IMR-90 (cell line): ENCODE results near the gene CLDN10.

Source experiments
- BHLHE40 ChIP-seq: fragments of 150-350 bp; IDR thresholded peaks from 2 replicates; pipeline ENCODE4 v1.6.1; 2016; ENCODE audit warnings: mild to moderate bottlenecking, low read depth, low read length
- CEBPB ChIP-seq: IDR thresholded peaks from 2 replicates; pipeline ENCODE4 v1.6.1; 2012; ENCODE audit warnings: low read depth, low read length, improper control_type of control experiment
- CHD1 ChIP-seq: IDR thresholded peaks from 2 replicates; pipeline ENCODE4 v1.6.1; 2012; ENCODE audit warnings: low read depth, low read length, improper control_type of control experiment
- CTCF ChIP-seq: conservative IDR thresholded peaks from 2 replicates; pipeline ENCODE4 v1.5.1; 2012; ENCODE audit warnings: mild to moderate bottlenecking, low read depth, low read length, improper control_type of control experiment
- FOS ChIP-seq: fragments of 150-350 bp; IDR thresholded peaks from 2 replicates; pipeline ENCODE4 v1.6.1; 2016; ENCODE audit warnings: low read depth, low read length
- MAFK ChIP-seq: IDR thresholded peaks from 2 replicates; pipeline ENCODE4 v1.6.1; 2012; ENCODE audit warnings: low read depth, low read length, improper control_type of control experiment
- MAZ ChIP-seq: IDR thresholded peaks from 2 replicates; pipeline ENCODE4 v1.6.1; 2012; ENCODE audit warnings: low read depth, mild to moderate bottlenecking, low read length, improper control_type of control experiment, moderate library complexity, borderline replicate concordance
- NFE2L2 ChIP-seq: fragments of 150-350 bp; IDR thresholded peaks from 2 replicates; pipeline ENCODE4 v1.6.1; 2016; ENCODE audit warnings: low read depth, mild to moderate bottlenecking, low read length
- POLR2A ChIP-seq: IDR thresholded peaks from 2 replicates; pipeline ENCODE4 v1.6.1; 2012; ENCODE audit warnings: mild to moderate bottlenecking, low read depth, low read length
- RAD21 ChIP-seq: IDR thresholded peaks from 2 replicates; pipeline ENCODE4 v1.6.1; 2012; ENCODE audit warnings: low read length, improper control_type of control experiment
- RFX5 ChIP-seq: IDR thresholded peaks from 2 replicates; pipeline ENCODE4 v1.8.0; 2012; ENCODE audit warnings: low read depth, mild to moderate bottlenecking, low read length, moderate library complexity
- SMC3 ChIP-seq: fragments of 150-350 bp; IDR thresholded peaks from 2 replicates; pipeline ENCODE4 v1.6.1; 2016; ENCODE audit warnings: low read depth, mild to moderate bottlenecking, antibody characterized with exemption, low read length, moderate library complexity
- USF2 ChIP-seq: fragments of 150-350 bp; IDR thresholded peaks from 2 replicates; pipeline ENCODE4 v1.6.1; 2017; ENCODE audit warnings: mild to moderate bottlenecking, antibody characterized with exemption, low read length, low read depth

GRCh38 chr13:95505986-95506385 is 46.5 kb upstream of the CLDN10 start:
- no peak for TF ChIP-seq CTCF
- TF ChIP-seq POLR2A = no peak
- no peak for TF ChIP-seq RAD21
- no peak for TF ChIP-seq RFX5
- TF ChIP-seq CHD1 = no peak
- no peak for TF ChIP-seq NFE2L2
- no peak for TF ChIP-seq BHLHE40
- TF ChIP-seq SMC3 = no peak
- no peak for TF ChIP-seq FOS
- no peak for TF ChIP-seq CEBPB
- no peak for TF ChIP-seq USF2
- no peak for TF ChIP-seq MAFK
- TF ChIP-seq MAZ = no peak
